ENCODE measurements around the gene MAD2L2. TPM values are rescaled to one million over a fixed set of nuclear protein-coding genes. Genes with fewer than 3 reads are reported as not detected.

Gene MAD2L2
- total RNA-seq, 1 experiment from 2014 or later, result 283 TPM

DNA sequence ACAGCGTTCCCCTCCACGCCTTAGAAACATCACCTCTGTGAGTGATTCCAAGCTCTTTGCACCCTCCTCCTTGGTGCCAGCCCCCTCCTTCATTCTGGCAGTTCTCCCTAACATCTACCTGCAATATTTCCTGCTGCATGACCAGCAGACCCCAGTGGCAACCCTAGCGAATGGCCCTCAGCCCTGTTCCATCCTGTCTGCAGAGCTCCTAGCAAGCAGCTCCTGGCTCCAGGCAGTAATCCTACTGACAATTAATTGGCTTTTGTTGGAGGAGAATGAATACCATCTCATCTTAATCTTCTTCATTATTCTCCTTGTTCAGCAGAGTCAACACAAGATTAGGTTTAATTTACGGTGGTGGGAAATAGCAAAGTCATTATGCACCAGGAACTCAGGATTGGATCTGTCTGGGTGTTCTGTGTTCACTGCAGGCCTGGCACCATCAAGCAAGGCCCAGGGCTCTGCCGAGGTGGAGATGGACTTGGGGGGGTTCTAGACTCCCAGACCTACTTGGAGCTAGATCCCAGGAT is 39.1 kb downstream of the MAD2L2 start:
- no peak overlapping the region for H2BK20ac ChIP-seq (ENCODE audit: low read depth, low read length, poor library complexity, severe bottlenecking)
- H3K23me2 ChIP-seq (ENCODE audit: insufficient read length, low read depth, low read length, poor library complexity, severe bottlenecking), result no peaks in the 10 kb centered on the region
- H3K79me2 ChIP-seq (ENCODE audit: insufficient read depth, low read length), result no peaks in the 10 kb centered on the region
- no peaks in the 10 kb centered on the region for H3K9me3 ChIP-seq (ENCODE audit: control insufficient read depth, low read depth, low read length)
- H3K4me2 ChIP-seq (ENCODE audit: insufficient read depth, insufficient read length, low read length), result no peak overlapping the region
- Mint-ChIP-seq H3K4me3 (no peak overlapping the region), H3K27ac (no peak overlapping the region), H3K4me1 (no peaks in the 10 kb centered on the region), H3K9me3 (no peaks in the 10 kb centered on the region; a peak in 1 of 5 replicates), H3K27me3 (ENCODE audit: low read depth) (peaks cover 5% of the 10 kb centered on the region), H3K36me3 (ENCODE audit: insufficient read depth in 1 of 3, low read depth in 3 of 3) (no peaks in the 10 kb centered on the region)
- H2AFZ ChIP-seq (ENCODE audit: low read length), result no peak overlapping the region
- TF ChIP-seq, protein P1, sequence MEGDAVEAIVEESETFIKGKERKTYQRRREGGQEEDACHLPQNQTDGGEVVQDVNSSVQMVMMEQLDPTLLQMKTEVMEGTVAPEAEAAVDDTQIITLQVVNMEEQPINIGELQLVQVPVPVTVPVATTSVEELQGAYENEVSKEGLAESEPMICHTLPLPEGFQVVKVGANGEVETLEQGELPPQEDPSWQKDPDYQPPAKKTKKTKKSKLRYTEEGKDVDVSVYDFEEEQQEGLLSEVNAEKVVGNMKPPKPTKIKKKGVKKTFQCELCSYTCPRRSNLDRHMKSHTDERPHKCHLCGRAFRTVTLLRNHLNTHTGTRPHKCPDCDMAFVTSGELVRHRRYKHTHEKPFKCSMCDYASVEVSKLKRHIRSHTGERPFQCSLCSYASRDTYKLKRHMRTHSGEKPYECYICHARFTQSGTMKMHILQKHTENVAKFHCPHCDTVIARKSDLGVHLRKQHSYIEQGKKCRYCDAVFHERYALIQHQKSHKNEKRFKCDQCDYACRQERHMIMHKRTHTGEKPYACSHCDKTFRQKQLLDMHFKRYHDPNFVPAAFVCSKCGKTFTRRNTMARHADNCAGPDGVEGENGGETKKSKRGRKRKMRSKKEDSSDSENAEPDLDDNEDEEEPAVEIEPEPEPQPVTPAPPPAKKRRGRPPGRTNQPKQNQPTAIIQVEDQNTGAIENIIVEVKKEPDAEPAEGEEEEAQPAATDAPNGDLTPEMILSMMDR (conservative IDR thresholded peaks at IDR 0.05), result no peak
- H3K23ac ChIP-seq (ENCODE audit: insufficient read length, low read depth, low read length), result no peak overlapping the region
- H3K14ac ChIP-seq (ENCODE audit: insufficient read depth, low read length), result no peak overlapping the region; the same call in 1 of the 2 replicates
- no peaks in the 10 kb centered on the region for H3K27me3 ChIP-seq (ENCODE audit: insufficient read depth, low read length)
- H4K91ac ChIP-seq (ENCODE audit: insufficient read length, low read depth, low read length), result no peak overlapping the region
- no peak overlapping the region for H3T11ph ChIP-seq (ENCODE audit: low read length)
- no peak overlapping the region for H2BK15ac ChIP-seq (ENCODE audit: low read depth, low read length)
- no peak overlapping the region for H3K27ac ChIP-seq (ENCODE audit: insufficient read length, low read depth, low read length)
- no peak overlapping the region for H3K4ac ChIP-seq (ENCODE audit: low read depth, low read length)
- no peak overlapping the region for H3K56ac ChIP-seq (ENCODE audit: insufficient read length, low read depth, low read length)
- H3K18ac ChIP-seq (ENCODE audit: insufficient read length, low read depth, low read length), result no peak overlapping the region
- H2BK12ac ChIP-seq (ENCODE audit: insufficient read length, low read depth, low read length), result no peak overlapping the region
- no peak overlapping the region for H2BK120ac ChIP-seq (ENCODE audit: low read depth, low read length, poor library complexity, severe bottlenecking)
- WGBS (ENCODE audit: extremely low coverage, insufficient read length, low lambda C conversion rate), result no CpG with 5 or more reads among the region's 5 CpGs
- no peaks in the 10 kb centered on the region for H3K4me1 ChIP-seq (ENCODE audit: insufficient read depth, low read length)
- no peak overlapping the region for H4K5ac ChIP-seq (ENCODE audit: insufficient read length, low read depth, low read length)
- H3K9ac ChIP-seq (ENCODE audit: extremely low read depth, insufficient read length, low read length), result no peak overlapping the region
- H2BK5ac ChIP-seq (ENCODE audit: insufficient read length, low read length), result no peak overlapping the region
- no peak overlapping the region for H4K8ac ChIP-seq (replicated peaks; ENCODE audit: insufficient read length, low read depth, low read length)
- no peak overlapping the region for H2AK5ac ChIP-seq (ENCODE audit: insufficient read length, low read length)
- H4K20me1 ChIP-seq (ENCODE audit: control insufficient read depth, insufficient read depth, insufficient read length), result no peaks in the 10 kb centered on the region
- no peak for DNase-seq
- no peaks in the 10 kb centered on the region for H3K79me1 ChIP-seq (ENCODE audit: insufficient read depth, low read depth, low read length, poor library complexity, severe bottlenecking)

Data from H9 (cell line).